A673 (cell line): ENCODE results near the gene CDC42BPG. TPM values are rescaled to one million over a fixed set of nuclear protein-coding genes. Genes with fewer than 3 reads are reported as not detected.
A peak's percentile ranks its signal among the peaks of the same experiment; 100 is the strongest.

Source experiments
- BruUV-seq: library from RNA; stranded (reverse); fragments of 400-500 nt; replicated peaks from 2 replicates; lab custom pipeline; 2021; lab: Mats Ljungman, UMichigan
- CTCF ChIA-PET: fragments of 300-600 bp; sonication (Branson Sonifier 250); formaldehyde crosslinking; loops from one replicate; lab custom pipeline; 2022; ENCODE audit warnings: antibody characterized with exemption; lab: Charles Lee
- POLR2A ChIA-PET: fragments of 300-600 bp; sonication (Branson Sonifier 250); formaldehyde crosslinking; loops from one replicate; lab custom pipeline; 2022; ENCODE audit warnings: antibody characterized with exemption; ENCODE audit not compliant: low non-redundant PET; lab: Charles Lee
- DNase-seq: peaks from one replicate; pipeline ENCODE4 v3.0.0-alpha.2; 2015; ENCODE audit warnings: low spot score
- H3K27ac ChIP-seq: fragments of 200-600 bp; sonication (generic); 2 replicates; pipeline ENCODE4 v1.5.1; 2016; ENCODE audit warnings: mixed run types, low read depth, mild to moderate bottlenecking, mixed read lengths, antibody characterized with exemption, low read length; ENCODE audit not compliant: poor library complexity, severe bottlenecking
- H3K27me3 ChIP-seq: fragments of 200-600 bp; sonication (generic); replicated peaks from 2 replicates; pipeline ENCODE4 v1.6.1; 2017; ENCODE audit warnings: mixed run types, low read depth, mild to moderate bottlenecking, mixed read lengths, antibody characterized with exemption, low read length; ENCODE audit not compliant: insufficient read depth, poor library complexity
- H3K36me3 ChIP-seq: fragments of 200-600 bp; sonication (generic); 2 replicates; pipeline ENCODE4 v1.6.1; 2016; ENCODE audit warnings: mixed run types, mild to moderate bottlenecking, mixed read lengths, antibody characterized with exemption, low read length; ENCODE audit not compliant: insufficient read depth, poor library complexity, severe bottlenecking
- H3K4me1 ChIP-seq: fragments of 200-600 bp; sonication (generic); 2 replicates; pipeline ENCODE4 v1.6.1; 2017; ENCODE audit warnings: mixed run types, mild to moderate bottlenecking, mixed read lengths, antibody characterized with exemption, low read length; ENCODE audit not compliant: insufficient read depth, poor library complexity, severe bottlenecking
- H3K4me3 ChIP-seq: fragments of 200-600 bp; sonication (generic); 2 replicates; pipeline ENCODE4 v1.5.1; 2016; ENCODE audit warnings: low read depth, mixed run types, mild to moderate bottlenecking, mixed read lengths, low read length; ENCODE audit not compliant: poor library complexity, severe bottlenecking
- H3K9me3 ChIP-seq: fragments of 200-600 bp; sonication (generic); 2 replicates; pipeline ENCODE4 v1.6.1; 2016; ENCODE audit warnings: mixed run types, low read depth, mild to moderate bottlenecking, mixed read lengths, antibody characterized with exemption, low read length; ENCODE audit not compliant: poor library complexity, severe bottlenecking
- CTCF ChIP-seq: fragments of 300-800, 200-600 bp; sonication (generic); conservative IDR thresholded peaks from 2 replicates; pipeline ENCODE4 v1.5.1; 2017; ENCODE audit warnings: low read depth, mild to moderate bottlenecking, antibody characterized with exemption, low read length, moderate library complexity, mixed read lengths
- EZH2 ChIP-seq: fragments of 200-600 bp; sonication (generic); IDR thresholded peaks from 2 replicates; pipeline ENCODE4 v1.6.1; 2017; ENCODE audit warnings: borderline replicate concordance, low read depth, mild to moderate bottlenecking, mixed read lengths, antibody characterized with exemption, low read length; ENCODE audit not compliant: poor library complexity, severe bottlenecking
- intact Hi-C: fragments of 100-400 bp; cut with micrococcal nuclease; formaldehyde crosslinking; loops from one replicate; pipeline ENCODE4 v1.10.0; 2022; ENCODE audit not compliant: unreplicated experiment
- total RNA-seq: library from RNA; stranded (reverse); gene quantifications from 2 replicates; pipeline ENCODE4 v1.2.3, GENCODE V29; 2021

CDC42BPG gene
- total RNA-seq, 1 experiment from 2014 or later = 4.6 TPM

- ChIA-PET POLR2A (no interaction called here), CTCF (no interaction called here)
- intact Hi-C loops = no loop called here
- peaks cover 23% of the 10 kb centered on the region for H3K4me1 ChIP-seq
- peak overlapping the region; percentile 85 for H3K27ac ChIP-seq
- peaks cover 8% of the 10 kb centered on the region for H3K36me3 ChIP-seq
- no peak for DNase-seq
- H3K27me3 ChIP-seq = no peaks in the 10 kb centered on the region
- TF ChIP-seq EZH2 = no peak
- no peak for TF ChIP-seq CTCF
- no peak overlapping the region for H3K4me3 ChIP-seq
- no TSS peak for BruUV-seq
- no peaks in the 10 kb centered on the region for H3K9me3 ChIP-seq
Observed at GRCh38 chr11:64801158-64801464, 43.3 kb downstream of the CDC42BPG start.

GRCh38 chr11:64800303-64801157 is 43.9 kb downstream of the CDC42BPG start:
- no peak for DNase-seq
- Histone ChIP-seq H3K27me3 (no peaks in the 10 kb centered on the region), H3K4me1 (peaks cover 23% of the 10 kb centered on the region), H3K4me3 (no peak overlapping the region), H3K36me3 (peaks cover 13% of the 10 kb centered on the region), H3K27ac (peak overlapping the region; percentile 85), H3K9me3 (no peaks in the 10 kb centered on the region)
- TF ChIP-seq CTCF (no peak), EZH2 (no peak)
- ChIA-PET POLR2A (no interaction called here), CTCF (interaction anchor here (0.9 kb wide), 1 partner anchor 13 kb away, joined by 4 read pairs; no protein-coding TSS in a partner anchor)
- no TSS peak for BruUV-seq
- intact Hi-C loops = no loop called here

DNA sequence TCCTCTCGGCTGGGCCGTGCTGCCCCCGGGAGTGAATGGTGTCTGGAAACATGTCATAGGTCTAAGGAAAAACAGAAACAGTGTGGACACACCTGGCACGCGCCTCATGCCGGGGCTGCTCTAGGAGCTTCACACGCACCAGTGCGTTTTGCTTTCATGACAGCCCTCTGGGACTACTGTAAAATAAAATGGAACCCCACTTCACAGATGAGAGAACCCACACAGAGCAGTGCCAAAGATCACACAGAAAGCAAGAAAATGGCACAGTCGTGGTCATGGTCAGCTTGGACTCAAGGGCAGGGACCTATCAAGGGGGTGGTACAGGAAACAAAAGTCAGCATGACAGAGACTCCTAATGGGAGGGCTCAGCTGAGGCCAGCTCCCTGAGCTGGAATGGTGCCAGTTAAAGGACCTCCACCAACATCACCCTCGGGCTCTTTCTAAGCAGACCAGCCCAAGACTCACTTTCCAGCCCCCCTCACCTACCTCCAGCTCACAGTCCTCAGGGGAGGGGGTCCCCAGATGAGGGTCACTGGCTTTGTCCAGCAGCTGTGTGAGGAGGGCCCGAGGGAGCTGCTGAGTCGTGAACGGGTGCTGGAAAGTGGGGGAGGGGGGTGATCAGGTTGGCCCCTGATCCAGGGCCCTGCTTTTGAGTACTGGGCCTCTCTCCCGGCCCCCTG is 44.7 kb downstream of the CDC42BPG start:
- Histone ChIP-seq H3K9me3 (no peaks in the 10 kb centered on the region), H3K27me3 (no peaks in the 10 kb centered on the region), H3K4me1 (peaks cover 23% of the 10 kb centered on the region), H3K36me3 (peaks cover 9% of the 10 kb centered on the region), H3K4me3 (no peak overlapping the region), H3K27ac (peak overlapping the region; percentile 85)
- intact Hi-C loops = no loop called here
- no TSS peak for BruUV-seq
- POLR2A ChIA-PET = no interaction called here
- TF ChIP-seq EZH2 (no peak), CTCF (no peak)
- no peak for DNase-seq
- CTCF ChIA-PET = interaction anchor here (0.9 kb wide), 1 partner anchor 12 kb away, joined by 4 read pairs; no protein-coding TSS in a partner anchor
